IMR-90 (cell line): Measurements from ENCODE around the gene LARP4B. TPM values are rescaled to one million over a fixed set of nuclear protein-coding genes. Genes with fewer than 3 reads are reported as not detected.

Source experiments
- ATAC-seq: fragments of 200-7000 bp; cut with Tn5 transposase; 2 replicates; pipeline ENCODE4 v1.9.1; 2020; ENCODE audit warnings: low read depth, mild to moderate bottlenecking, moderate library complexity
- BruUV-seq: library from RNA; stranded (reverse); fragments of 400-500 nt; replicated peaks from 2 replicates; lab custom pipeline; 2021; lab: Mats Ljungman, UMichigan
- CTCF ChIA-PET: fragments of 300-600 bp; formaldehyde crosslinking; extraction: SDS; loops from one replicate; lab custom pipeline; 2021; ENCODE audit warnings: antibody characterized with exemption; lab: Yijun Ruan, JAX
- POLR2A ChIA-PET: fragments of 300-600 bp; sonication (Branson Sonifier 250); formaldehyde crosslinking; loops from one replicate; lab custom pipeline; 2022; ENCODE audit warnings: antibody characterized with exemption; ENCODE audit not compliant: unreplicated experiment; lab: Charles Lee
- DNase-seq: peaks from one replicate; pipeline ENCODE4 v3.0.0; 2013
- H2AFZ ChIP-seq: replicated peaks from 2 replicates; pipeline ENCODE3; 2013; ENCODE audit warnings: low read length, mild to moderate bottlenecking; ENCODE audit not compliant: poor library complexity
- H2AK5ac ChIP-seq: 2 replicates; pipeline ENCODE4 v1.6.1; 2013; ENCODE audit warnings: low read depth, low read length, inconsistent platforms
- H2AK9ac ChIP-seq: replicated peaks from 2 replicates; pipeline ENCODE3; 2013; ENCODE audit warnings: mild to moderate bottlenecking, low read depth, low read length, moderate library complexity; ENCODE audit not compliant: poor library complexity
- H2BK120ac ChIP-seq: 2 replicates; pipeline ENCODE4 v1.6.1; 2013; ENCODE audit warnings: low read depth, low read length, inconsistent platforms
- H2BK15ac ChIP-seq: 3 replicates; pipeline ENCODE4 v1.6.1; 2013; ENCODE audit warnings: low read depth, low read length, inconsistent platforms
- H2BK20ac ChIP-seq: 2 replicates; pipeline ENCODE4 v1.6.1; 2013; ENCODE audit warnings: low read depth, mild to moderate bottlenecking, inconsistent platforms, low read length, moderate library complexity
- H2BK5ac ChIP-seq: 2 replicates; pipeline ENCODE4 v1.6.1; 2013; ENCODE audit warnings: mild to moderate bottlenecking, low read depth, low read length, inconsistent platforms; ENCODE audit not compliant: poor library complexity, severe bottlenecking
- H3K14ac ChIP-seq: replicated peaks from 2 replicates; pipeline ENCODE4 v1.6.1; 2013; ENCODE audit warnings: low read depth, low read length, inconsistent platforms
- H3K18ac ChIP-seq: 2 replicates; pipeline ENCODE4 v1.6.1; 2013; ENCODE audit warnings: low read depth, low read length, control low read depth
- H3K23ac ChIP-seq: 2 replicates; pipeline ENCODE4 v1.6.1; 2013; ENCODE audit warnings: low read depth, low read length, inconsistent platforms
- H3K27ac ChIP-seq: 2 replicates; pipeline ENCODE4 v1.5.1; 2013; ENCODE audit warnings: mild to moderate bottlenecking, control low read depth, low read length; ENCODE audit not compliant: insufficient read depth
- H3K27me3 ChIP-seq: 2 replicates; pipeline ENCODE4 v1.6.1; 2013; ENCODE audit warnings: low read length; ENCODE audit not compliant: control insufficient read depth, insufficient read depth
- H3K36me3 ChIP-seq: 2 replicates; pipeline ENCODE4 v1.6.1; 2013; ENCODE audit warnings: low read length, mixed read lengths; ENCODE audit not compliant: control insufficient read depth, insufficient read depth
- H3K4ac ChIP-seq: 2 replicates; pipeline ENCODE4 v1.6.1; 2013; ENCODE audit warnings: low read depth, low read length, inconsistent platforms
- H3K4me1 ChIP-seq: 2 replicates; pipeline ENCODE4 v1.6.1; 2013; ENCODE audit warnings: low read length, mixed read lengths; ENCODE audit not compliant: control insufficient read depth, insufficient read depth
- H3K4me2 ChIP-seq: 2 replicates; pipeline ENCODE4 v1.6.1; 2013; ENCODE audit warnings: low read depth, mild to moderate bottlenecking, control low read depth, low read length, moderate library complexity
- H3K4me3 ChIP-seq: 2 replicates; pipeline ENCODE4 v1.5.1; 2013; ENCODE audit warnings: low read depth, mild to moderate bottlenecking, control low read depth, low read length, moderate library complexity; ENCODE audit not compliant: insufficient read depth
- H3K56ac ChIP-seq: 2 replicates; pipeline ENCODE4 v1.6.1; 2013; ENCODE audit warnings: low read length, inconsistent platforms; ENCODE audit not compliant: insufficient read depth; ENCODE audit errors: extremely low read depth
- H3K79me1 ChIP-seq, 2 experiments: 2 replicates each; pipeline ENCODE4 v1.6.1; 2013; ENCODE audit warnings: low read length in 2 of 2, inconsistent platforms in 1 of 2, low read depth in 1 of 2
- H3K9ac ChIP-seq: 2 replicates; pipeline ENCODE4 v1.6.1; 2013; ENCODE audit warnings: low read depth, low read length, control low read depth
- H3K9me1 ChIP-seq: 2 replicates; pipeline ENCODE4 v1.6.1; 2013; ENCODE audit warnings: low read length, inconsistent platforms; ENCODE audit not compliant: insufficient read depth
- H3K9me3 ChIP-seq: 2 replicates; pipeline ENCODE4 v1.6.1; 2013; ENCODE audit warnings: low read length; ENCODE audit not compliant: control insufficient read depth, insufficient read depth
- H4K20me1 ChIP-seq: 2 replicates; pipeline ENCODE4 v1.6.1; 2013; ENCODE audit warnings: low read length, inconsistent platforms; ENCODE audit not compliant: insufficient read depth
- H4K5ac ChIP-seq: 2 replicates; pipeline ENCODE4 v1.6.1; 2013; ENCODE audit warnings: mild to moderate bottlenecking, low read depth, low read length, control low read depth
- H4K8ac ChIP-seq, 2 experiments: 2 replicates each; pipeline ENCODE4 v1.6.1; 2013; ENCODE audit warnings: low read depth in 2 of 2, low read length in 2 of 2, control low read depth in 1 of 2, inconsistent platforms in 1 of 2
- H4K91ac ChIP-seq: 2 replicates; pipeline ENCODE4 v1.6.1; 2013; ENCODE audit warnings: low read depth, low read length, inconsistent platforms; ENCODE audit not compliant: insufficient read depth
- BHLHE40 ChIP-seq: fragments of 150-350 bp; IDR thresholded peaks from 2 replicates; pipeline ENCODE4 v1.6.1; 2016; ENCODE audit warnings: mild to moderate bottlenecking, low read depth, low read length
- CEBPB ChIP-seq: IDR thresholded peaks from 2 replicates; pipeline ENCODE4 v1.6.1; 2012; ENCODE audit warnings: low read depth, low read length, improper control_type of control experiment
- CHD1 ChIP-seq: IDR thresholded peaks from 2 replicates; pipeline ENCODE4 v1.6.1; 2012; ENCODE audit warnings: low read depth, low read length, improper control_type of control experiment
- CTCF ChIP-seq: conservative IDR thresholded peaks from 2 replicates; pipeline ENCODE4 v1.5.1; 2012; ENCODE audit warnings: mild to moderate bottlenecking, low read depth, low read length, improper control_type of control experiment
- FOS ChIP-seq: fragments of 150-350 bp; IDR thresholded peaks from 2 replicates; pipeline ENCODE4 v1.6.1; 2016; ENCODE audit warnings: low read depth, low read length
- MAFK ChIP-seq: IDR thresholded peaks from 2 replicates; pipeline ENCODE4 v1.6.1; 2012; ENCODE audit warnings: low read depth, low read length, improper control_type of control experiment
- MAZ ChIP-seq: IDR thresholded peaks from 2 replicates; pipeline ENCODE4 v1.6.1; 2012; ENCODE audit warnings: low read depth, mild to moderate bottlenecking, low read length, improper control_type of control experiment, moderate library complexity, borderline replicate concordance
- MXI1 ChIP-seq: IDR thresholded peaks from 2 replicates; pipeline ENCODE4 v1.6.1; 2012; ENCODE audit warnings: low read depth, mild to moderate bottlenecking, low read length, moderate library complexity, borderline replicate concordance
- NFE2L2 ChIP-seq: fragments of 150-350 bp; IDR thresholded peaks from 2 replicates; pipeline ENCODE4 v1.6.1; 2016; ENCODE audit warnings: low read depth, mild to moderate bottlenecking, low read length
- POLR2A ChIP-seq: IDR thresholded peaks from 2 replicates; pipeline ENCODE4 v1.6.1; 2012; ENCODE audit warnings: mild to moderate bottlenecking, low read depth, low read length
- RAD21 ChIP-seq: IDR thresholded peaks from 2 replicates; pipeline ENCODE4 v1.6.1; 2012; ENCODE audit warnings: low read length, improper control_type of control experiment
- RCOR1 ChIP-seq: IDR thresholded peaks from 2 replicates; pipeline ENCODE4 v1.6.1; 2012; ENCODE audit warnings: mild to moderate bottlenecking, low read length, improper control_type of control experiment; ENCODE audit not compliant: insufficient replicate concordance
- RFX5 ChIP-seq: IDR thresholded peaks from 2 replicates; pipeline ENCODE4 v1.8.0; 2012; ENCODE audit warnings: low read depth, mild to moderate bottlenecking, low read length, moderate library complexity
- SMC3 ChIP-seq: fragments of 150-350 bp; IDR thresholded peaks from 2 replicates; pipeline ENCODE4 v1.6.1; 2016; ENCODE audit warnings: low read depth, mild to moderate bottlenecking, antibody characterized with exemption, low read length, moderate library complexity
- WGBS, 2 experiments: methylation state at CpG; one replicate each; pipeline versions ENCODE4 v1.1.5 to v1.1.7; 2013; ENCODE audit warnings: missing lambda C conversion rate in 2 of 2; ENCODE audit not compliant: insufficient read length in 1 of 2; ENCODE audit errors: extremely low coverage in 2 of 2; 5-methylcytosine and 5-hydroxymethylcytosine counted together
- dilution Hi-C: fragments of 300-500 bp; cut with HindIII; formaldehyde crosslinking; loops from one replicate; pipeline ENCODE4 v1.14.3; 2018; ENCODE audit warnings: low sequenced_read_pairs; ENCODE audit not compliant: unreplicated experiment
- in situ Hi-C: fragments of 300-500 bp; cut with MboI; formaldehyde crosslinking; loops from 3 replicates; pipeline ENCODE4 v1.14.3; 2019; ENCODE audit warnings: low sequenced_read_pairs, inconsistent platforms, mixed read lengths
- intact Hi-C: fragments of 100-400 bp; cut with micrococcal nuclease; formaldehyde crosslinking; loops from 2 replicates; pipeline ENCODE4 v1.10.0; 2022
- polyA plus RNA-seq, 3 experiments: library from polyadenylated mRNA; depleted of rRNA; stranded (reverse); fragments of >200 nt; gene quantifications; 2 replicates each; pipeline ENCODE4 v1.2.3, GENCODE V29; 2012; ENCODE audit warnings: low replicate concordance in 1 of 3
- total RNA-seq: library from RNA; depleted of rRNA; stranded (reverse); fragments of >200 nt; gene quantifications from 2 replicates; pipeline ENCODE4 v1.2.3, GENCODE V29; 2012
- TF ChIP-seq, protein P1 (sequence below): fragments of 150-350 bp; IDR thresholded peaks from 2 replicates; pipeline ENCODE4 v1.6.1; 2017; ENCODE audit warnings: mild to moderate bottlenecking, antibody characterized with exemption, low read length, low read depth
- TF ChIP-seq, protein P2 (sequence below): fragments of 150-350 bp; IDR thresholded peaks from 2 replicates; pipeline ENCODE4 v1.6.1; 2016; ENCODE audit warnings: low read depth, mild to moderate bottlenecking, low read length, moderate library complexity, borderline replicate concordance

Gene LARP4B
- total and polyA plus RNA-seq, 2 of the 4 experiments (the other 2 are of a cell fraction) = 24.3 to 25.5 TPM

GRCh38 chr10:932589-932988 lies 1.1 kb upstream of the LARP4B start:
- CTCF ChIA-PET = no interaction called here
- Histone ChIP-seq H4K5ac (no peak overlapping the region), H3K18ac (no peak overlapping the region), H3K56ac (no peak overlapping the region), H3K36me3 (no peaks in the 10 kb centered on the region), H3K4ac (no peak overlapping the region), H3K4me3 (no peak overlapping the region), H4K8ac (peak overlapping the region in 1 of 2 experiments; percentile 12; a peak in 1 of 4 replicates), H3K9ac (no peak overlapping the region), H3K27ac (no peak overlapping the region), H2BK20ac (no peak overlapping the region), H2BK120ac (no peak overlapping the region), H4K20me1 (peaks cover 31% of the 10 kb centered on the region), H2AK5ac (no peak overlapping the region), H2AK9ac (no peak overlapping the region), H3K9me3 (no peaks in the 10 kb centered on the region), H2BK15ac (no peak overlapping the region), H3K23ac (no peak overlapping the region), H2BK5ac (no peak overlapping the region), H3K9me1 (peaks cover 7% of the 10 kb centered on the region), H3K79me1 (peaks cover 0 to 13% of the 10 kb centered on the region in 2 experiments; a peak in 2 of 4 replicates), H3K4me2 (no peak overlapping the region), H3K27me3 (no peaks in the 10 kb centered on the region), H2AFZ (no peak overlapping the region), H4K91ac (no peak overlapping the region), H3K4me1 (no peaks in the 10 kb centered on the region; the same call in 1 of the 2 replicates), H3K14ac (no peak overlapping the region)
- TF ChIP-seq RFX5 = no peak
- TF ChIP-seq CEBPB = no peak
- TF ChIP-seq, protein P1, sequence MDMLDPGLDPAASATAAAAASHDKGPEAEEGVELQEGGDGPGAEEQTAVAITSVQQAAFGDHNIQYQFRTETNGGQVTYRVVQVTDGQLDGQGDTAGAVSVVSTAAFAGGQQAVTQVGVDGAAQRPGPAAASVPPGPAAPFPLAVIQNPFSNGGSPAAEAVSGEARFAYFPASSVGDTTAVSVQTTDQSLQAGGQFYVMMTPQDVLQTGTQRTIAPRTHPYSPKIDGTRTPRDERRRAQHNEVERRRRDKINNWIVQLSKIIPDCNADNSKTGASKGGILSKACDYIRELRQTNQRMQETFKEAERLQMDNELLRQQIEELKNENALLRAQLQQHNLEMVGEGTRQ = no peak
- TF ChIP-seq, protein P2, sequence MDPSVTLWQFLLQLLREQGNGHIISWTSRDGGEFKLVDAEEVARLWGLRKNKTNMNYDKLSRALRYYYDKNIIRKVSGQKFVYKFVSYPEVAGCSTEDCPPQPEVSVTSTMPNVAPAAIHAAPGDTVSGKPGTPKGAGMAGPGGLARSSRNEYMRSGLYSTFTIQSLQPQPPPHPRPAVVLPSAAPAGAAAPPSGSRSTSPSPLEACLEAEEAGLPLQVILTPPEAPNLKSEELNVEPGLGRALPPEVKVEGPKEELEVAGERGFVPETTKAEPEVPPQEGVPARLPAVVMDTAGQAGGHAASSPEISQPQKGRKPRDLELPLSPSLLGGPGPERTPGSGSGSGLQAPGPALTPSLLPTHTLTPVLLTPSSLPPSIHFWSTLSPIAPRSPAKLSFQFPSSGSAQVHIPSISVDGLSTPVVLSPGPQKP = no peak
- TF ChIP-seq FOS = no peak
- TF ChIP-seq MXI1 = no peak
- TF ChIP-seq CHD1 = no peak
- TF ChIP-seq RAD21 = no peak
- TF ChIP-seq NFE2L2 = no peak
- TF ChIP-seq RCOR1 = no peak
- no peak for TF ChIP-seq MAZ
- TF ChIP-seq SMC3 = no peak
- TF ChIP-seq BHLHE40 = no peak
- TF ChIP-seq MAFK = no peak
- no peak for TF ChIP-seq CTCF
- TF ChIP-seq POLR2A = no peak
- no peak for ATAC-seq
- no TSS peak for BruUV-seq
- 100% methylated on average over 1 of the region's 28 CpGs; no CpG with 5 or more reads in 1 of the 2 experiments for WGBS, 2 experiments
- no peak for DNase-seq
- in situ Hi-C loops (no loop called here), intact Hi-C loops (no loop called here), dilution Hi-C loops (no loop called here)
- POLR2A ChIA-PET = no interaction called here
